Endothelial cell of umbilical vein (primary cell): ENCODE measurements around the gene RET. TPM values are rescaled to one million over a fixed set of nuclear protein-coding genes. Genes with fewer than 3 reads are reported as not detected.

ENCODE experiments used
- BruUV-seq: library from RNA; stranded (reverse); fragments of 400-500 nt; replicated peaks from 2 replicates; lab custom pipeline; 2021; lab: Mats Ljungman, UMichigan
- CTCF ChIA-PET: fragments of 300-600, 350-600 bp; sonication (Branson Sonifier 250); formaldehyde crosslinking; loops from one replicate; lab custom pipeline; 2021; ENCODE audit warnings: antibody characterized with exemption, inconsistent platforms; lab: Charles Lee
- POLR2A ChIA-PET: fragments of 300-600, 350-600 bp; sonication (Branson Sonifier 250); formaldehyde crosslinking; loops from one replicate; lab custom pipeline; 2021; ENCODE audit warnings: antibody characterized with exemption, inconsistent platforms; lab: Charles Lee
- DNase-seq: peaks from one replicate; pipeline ENCODE4 v3.0.0-alpha.2; 2011; ENCODE audit warnings: low read depth, low spot score
- FAIRE-seq: peaks from 2 replicates; lab custom pipeline; 2011; peaks lifted over from hg19 to GRCh38; lab: Jason Lieb, UNC
- H2AFZ ChIP-seq: 2 replicates; pipeline ENCODE4 v1.6.0; 2012; ENCODE audit warnings: low read depth, low read length, control low read depth, inconsistent platforms
- H3K27ac ChIP-seq: 2 replicates; pipeline ENCODE4 v1.5.1; 2011; ENCODE audit warnings: low read depth, mild to moderate bottlenecking, control low read depth, low read length, moderate library complexity; ENCODE audit not compliant: insufficient read depth
- H3K27me3 ChIP-seq, 2 experiments: 2 replicates each; pipeline versions ENCODE4 v1.6.0 to v1.6.1; 2011; ENCODE audit warnings: low read length in 2 of 2, mixed read lengths in 1 of 2; ENCODE audit not compliant: control insufficient read depth in 2 of 2, insufficient read depth in 2 of 2
- H3K36me3 ChIP-seq, 2 experiments: 2 replicates in 1 of 2; 3 replicates in 1 of 2; pipeline ENCODE4 v1.5.1; 2011; ENCODE audit warnings: low read length in 2 of 2, mild to moderate bottlenecking in 1 of 2, moderate library complexity in 1 of 2; ENCODE audit not compliant: control insufficient read depth in 2 of 2, insufficient read depth in 2 of 2; ENCODE audit errors: extremely low read depth in 1 of 2
- H3K4me1 ChIP-seq: 3 replicates; pipeline ENCODE4 v1.5.1; 2011; ENCODE audit warnings: mild to moderate bottlenecking, low read length; ENCODE audit not compliant: control insufficient read depth, insufficient read depth; ENCODE audit errors: extremely low read depth
- H3K4me2 ChIP-seq: 2 replicates; pipeline ENCODE4 v1.6.1; 2011; ENCODE audit warnings: low read length, control low read depth, mixed read lengths; ENCODE audit not compliant: insufficient read depth
- H3K4me3 ChIP-seq, 3 experiments: fragments of 200-600 bp in 1 of 3; sonication (generic), shearing (Covaris generic) in 1 of 3; replicated peaks in 1 of 3; 2 replicates each; pipeline ENCODE4 v1.5.1; 2011 to 2016; ENCODE audit warnings: control low read depth in 3 of 3, low read length in 3 of 3, mild to moderate bottlenecking in 2 of 3, inconsistent platforms in 1 of 3, low read depth in 1 of 3, moderate library complexity in 1 of 3; ENCODE audit not compliant: insufficient read depth in 1 of 3
- H3K79me2 ChIP-seq: 2 replicates; pipeline ENCODE4 v1.6.0; 2012; ENCODE audit warnings: low read length, inconsistent platforms; ENCODE audit not compliant: control insufficient read depth, insufficient read depth
- H3K9ac ChIP-seq: replicated peaks from 2 replicates; pipeline ENCODE3; 2011; ENCODE audit warnings: low read length, control low read depth; ENCODE audit not compliant: insufficient read depth; ENCODE audit errors: extremely low read depth
- H3K9me1 ChIP-seq: replicated peaks from 3 replicates; pipeline ENCODE4 v1.6.0; 2011; ENCODE audit warnings: mild to moderate bottlenecking, low read length; ENCODE audit not compliant: control insufficient read depth, insufficient read depth; ENCODE audit errors: extremely low read depth
- H3K9me3 ChIP-seq: replicated peaks from 2 replicates; pipeline ENCODE4 v1.5.1; 2012; ENCODE audit warnings: low read length, inconsistent platforms; ENCODE audit not compliant: control insufficient read depth, insufficient read depth
- H4K20me1 ChIP-seq: replicated peaks from 2 replicates; pipeline ENCODE3; 2011; ENCODE audit warnings: mild to moderate bottlenecking, low read length; ENCODE audit not compliant: control insufficient read depth, insufficient read depth; ENCODE audit errors: extremely low read depth
- CTCF ChIP-seq, 2 donors: IDR thresholded peaks; 1 replicate in 1 of 2; 2 replicates in 1 of 2; pipeline ENCODE4 v1.5.1; 2011; ENCODE audit warnings: low read length in 2 of 2, mild to moderate bottlenecking in 2 of 2, moderate library complexity in 2 of 2, control low read depth in 1 of 2, inconsistent platforms in 1 of 2, low read depth in 1 of 2; ENCODE audit not compliant: insufficient read depth in 1 of 2; ENCODE audit errors: extremely low read depth in 1 of 2
- EZH2 ChIP-seq: IDR thresholded peaks from 2 replicates; pipeline ENCODE4 v1.6.1; 2012; ENCODE audit warnings: borderline replicate concordance, low read depth, mild to moderate bottlenecking, moderate library complexity, low read length, inconsistent platforms; ENCODE audit not compliant: severe bottlenecking
- FOS ChIP-seq: IDR thresholded peaks from 2 replicates; pipeline ENCODE4 v1.6.1; 2011; ENCODE audit warnings: mild to moderate bottlenecking, low read length, moderate library complexity, borderline replicate concordance; ENCODE audit not compliant: insufficient read depth
- GATA2 ChIP-seq: IDR thresholded peaks from 2 replicates; pipeline ENCODE4 v1.7.0; 2011; ENCODE audit warnings: low read depth, mild to moderate bottlenecking, moderate library complexity, mixed read lengths, low read length; ENCODE audit not compliant: insufficient read length, insufficient read depth
- JUN ChIP-seq: IDR thresholded peaks from 2 replicates; pipeline ENCODE4 v1.6.1; 2011; ENCODE audit warnings: borderline replicate concordance, low read depth; ENCODE audit not compliant: insufficient read length, insufficient read depth
- MAX ChIP-seq: IDR thresholded peaks from 2 replicates; pipeline ENCODE4 v1.6.1; 2011; ENCODE audit not compliant: insufficient read depth, insufficient read length
- MYC ChIP-seq: IDR thresholded peaks from one replicate; pipeline ENCODE4 v1.6.1; 2011; ENCODE audit warnings: mild to moderate bottlenecking, low read depth, low read length
- POLR2A ChIP-seq: IDR thresholded peaks from 2 replicates; pipeline ENCODE4 v1.6.1; 2012; ENCODE audit warnings: low read depth, mild to moderate bottlenecking, control low read depth, low read length
- POLR2AphosphoS5 ChIP-seq: IDR thresholded peaks from 2 replicates; pipeline ENCODE4 v1.6.1; 2012; ENCODE audit warnings: low read depth, mild to moderate bottlenecking, control low read depth, low read length, moderate library complexity; ENCODE audit not compliant: insufficient read depth
- dilution Hi-C: fragments of 300-500 bp; cut with MboI; formaldehyde crosslinking; loops from one replicate; pipeline ENCODE4 v1.15.0; 2019; ENCODE audit warnings: low sequenced_read_pairs; ENCODE audit not compliant: extremely low pct_ligation_motif_present
- intact Hi-C: fragments of 100-400 bp; cut with micrococcal nuclease; formaldehyde crosslinking; loops from one replicate; pipeline ENCODE4 v1.10.0; 2022
- polyA plus RNA-seq, 4 experiments: library from polyadenylated mRNA; depleted of rRNA in 3 of 4; stranded (reverse) in 3 of 4; unstranded in 1 of 4; fragments of >200 nt; gene quantifications; 2 replicates each; pipeline versions ENCODE4 v1.2.1 to v1.2.3, GENCODE V29; 2011 to 2012; ENCODE audit warnings: missing spikeins in 1 of 4
- total RNA-seq: library from RNA; stranded (reverse); gene quantifications from 2 replicates; pipeline ENCODE4 v1.2.3, GENCODE V29; 2021

Gene RET
- total and polyA plus RNA-seq, 2 donors (not counting 3 experiments of a cell fraction or from before 2014, with no cell fraction given): 0.04 to 0.22 TPM

- H3K79me2 ChIP-seq: no peaks in the 10 kb centered on the region
- no peak overlapping the region for H3K9ac ChIP-seq
- no peaks in the 10 kb centered on the region for H4K20me1 ChIP-seq
- no peak overlapping the region for H3K4me2 ChIP-seq
- no peak overlapping the region for H3K4me3 ChIP-seq
- no peak overlapping the region for H3K27ac ChIP-seq
- no peaks in the 10 kb centered on the region for H3K9me1 ChIP-seq
- no peaks in the 10 kb centered on the region for H3K9me3 ChIP-seq
- H2AFZ ChIP-seq: no peak overlapping the region
- intact Hi-C loops: no loop called here
- FAIRE-seq: no peak
- dilution Hi-C loops: no loop called here
- CTCF ChIA-PET: no interaction called here
- H3K36me3 ChIP-seq: no peaks in the 10 kb centered on the region
- no TSS peak for BruUV-seq
- no peaks in the 10 kb centered on the region for H3K4me1 ChIP-seq
- POLR2A ChIA-PET: no interaction called here
- H3K27me3 ChIP-seq: no peaks in the 10 kb centered on the region
- no peak for DNase-seq
- TF ChIP-seq POLR2AphosphoS5 (no peak), MAX (no peak), EZH2 (no peak), FOS (no peak), POLR2A (no peak), JUN (no peak), CTCF (IDR thresholded peaks at IDR 0.05; ENCODE audit: extremely low read depth in 1 of 2, insufficient read depth in 1 of 2, low read depth in 1 of 2, low read length in 2 of 2) (no peak), GATA2 (no peak), MYC (no peak)
Observed at GRCh38 chr10:43061760-43062159, 15.1 kb upstream of the RET start.
